ENCODE results near the gene MELTF.
"Not testable (repeated sequence)": the region's sequence is repeated elsewhere in the genome, so short reads cannot be mapped to it uniquely, and the experiment has no call there.

DNA sequence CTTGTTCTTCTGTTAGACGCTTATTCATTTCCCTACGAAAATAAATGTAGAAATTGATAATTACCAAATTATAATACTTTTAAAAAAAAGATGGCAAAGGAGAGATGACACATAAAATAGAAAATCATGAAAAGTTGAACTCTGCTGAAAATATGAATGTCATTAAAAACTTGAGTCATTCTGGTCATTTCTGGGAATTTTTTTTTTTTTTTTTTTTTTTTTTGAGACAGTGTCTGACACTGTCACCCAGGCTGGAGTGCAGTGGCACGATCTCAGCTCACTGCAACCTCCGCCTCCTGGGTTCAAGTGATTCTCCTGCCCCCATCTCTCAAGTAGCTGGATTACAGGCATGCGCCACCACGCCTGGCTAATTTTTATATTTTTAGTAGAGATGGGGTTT lies 22.0 kb upstream of the MELTF start:
- TF ChIP-seq, protein P1, sequence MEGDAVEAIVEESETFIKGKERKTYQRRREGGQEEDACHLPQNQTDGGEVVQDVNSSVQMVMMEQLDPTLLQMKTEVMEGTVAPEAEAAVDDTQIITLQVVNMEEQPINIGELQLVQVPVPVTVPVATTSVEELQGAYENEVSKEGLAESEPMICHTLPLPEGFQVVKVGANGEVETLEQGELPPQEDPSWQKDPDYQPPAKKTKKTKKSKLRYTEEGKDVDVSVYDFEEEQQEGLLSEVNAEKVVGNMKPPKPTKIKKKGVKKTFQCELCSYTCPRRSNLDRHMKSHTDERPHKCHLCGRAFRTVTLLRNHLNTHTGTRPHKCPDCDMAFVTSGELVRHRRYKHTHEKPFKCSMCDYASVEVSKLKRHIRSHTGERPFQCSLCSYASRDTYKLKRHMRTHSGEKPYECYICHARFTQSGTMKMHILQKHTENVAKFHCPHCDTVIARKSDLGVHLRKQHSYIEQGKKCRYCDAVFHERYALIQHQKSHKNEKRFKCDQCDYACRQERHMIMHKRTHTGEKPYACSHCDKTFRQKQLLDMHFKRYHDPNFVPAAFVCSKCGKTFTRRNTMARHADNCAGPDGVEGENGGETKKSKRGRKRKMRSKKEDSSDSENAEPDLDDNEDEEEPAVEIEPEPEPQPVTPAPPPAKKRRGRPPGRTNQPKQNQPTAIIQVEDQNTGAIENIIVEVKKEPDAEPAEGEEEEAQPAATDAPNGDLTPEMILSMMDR (IDR thresholded peaks at IDR 0.05; ENCODE audit: insufficient read depth, low read length, poor library complexity, severe bottlenecking), result not testable (repeated sequence)
- TF ChIP-seq EZH2phosphoT487 (conservative IDR thresholded peaks at IDR 0.05; ENCODE audit: low read length), result not testable (repeated sequence)

All from SU-DHL-6 (cell line).